ENCODE results near the gene MCU.
"Not testable (repeated sequence)": the region's sequence is repeated elsewhere in the genome, so short reads cannot be mapped to it uniquely, and the experiment has no call there.

The MCU gene

DNA sequence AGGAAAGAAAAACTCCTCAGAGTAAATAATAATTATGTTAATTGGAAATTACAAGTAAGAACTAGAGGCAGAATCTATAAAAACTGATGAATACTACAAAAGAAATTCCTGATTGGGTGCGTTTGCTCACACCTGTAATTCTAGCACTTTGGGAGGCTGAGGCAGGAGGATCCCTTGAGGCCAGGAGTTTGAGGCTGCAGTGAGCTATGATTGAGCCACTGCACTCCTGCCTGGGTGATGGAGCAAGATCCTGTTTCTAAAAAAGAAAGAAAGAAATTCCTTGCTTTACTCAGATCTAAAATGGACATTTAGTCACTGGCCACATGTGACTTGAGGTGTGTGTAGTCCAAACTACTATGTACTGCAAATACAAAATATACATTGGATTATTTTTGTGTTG is 42.0 kb downstream of the MCU start:
- no peak for DNase-seq

DNA sequence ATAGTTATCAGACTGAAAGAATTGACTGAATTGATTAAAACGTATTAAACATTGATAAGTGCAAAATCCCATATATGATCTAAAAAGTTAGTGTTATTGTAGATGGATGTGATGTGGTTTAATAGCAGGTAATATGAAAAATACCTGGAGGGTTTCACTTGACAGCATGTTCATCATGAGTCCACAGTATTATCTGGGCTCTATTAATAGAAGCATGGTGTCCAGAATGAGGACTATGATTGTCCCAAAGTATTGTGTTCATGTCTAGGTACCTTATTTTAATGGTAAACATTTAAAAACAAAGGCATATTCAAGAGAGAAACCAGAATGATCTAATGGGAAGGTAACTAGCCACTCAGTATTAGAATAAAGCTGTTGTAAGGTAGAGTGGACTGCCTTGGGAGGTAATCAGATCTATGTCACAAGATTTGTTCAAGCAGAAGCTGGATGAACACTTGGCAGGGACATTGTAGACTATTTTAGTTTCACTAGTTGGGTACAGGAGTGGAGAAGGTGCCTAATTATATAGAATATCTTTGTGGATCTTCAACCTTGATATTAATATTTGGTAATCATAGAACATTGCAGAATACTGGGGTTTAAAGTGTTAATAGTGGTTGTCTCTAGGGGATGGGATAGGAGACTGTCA is 43.5 kb downstream of the MCU start:
- no peak for DNase-seq

DNA sequence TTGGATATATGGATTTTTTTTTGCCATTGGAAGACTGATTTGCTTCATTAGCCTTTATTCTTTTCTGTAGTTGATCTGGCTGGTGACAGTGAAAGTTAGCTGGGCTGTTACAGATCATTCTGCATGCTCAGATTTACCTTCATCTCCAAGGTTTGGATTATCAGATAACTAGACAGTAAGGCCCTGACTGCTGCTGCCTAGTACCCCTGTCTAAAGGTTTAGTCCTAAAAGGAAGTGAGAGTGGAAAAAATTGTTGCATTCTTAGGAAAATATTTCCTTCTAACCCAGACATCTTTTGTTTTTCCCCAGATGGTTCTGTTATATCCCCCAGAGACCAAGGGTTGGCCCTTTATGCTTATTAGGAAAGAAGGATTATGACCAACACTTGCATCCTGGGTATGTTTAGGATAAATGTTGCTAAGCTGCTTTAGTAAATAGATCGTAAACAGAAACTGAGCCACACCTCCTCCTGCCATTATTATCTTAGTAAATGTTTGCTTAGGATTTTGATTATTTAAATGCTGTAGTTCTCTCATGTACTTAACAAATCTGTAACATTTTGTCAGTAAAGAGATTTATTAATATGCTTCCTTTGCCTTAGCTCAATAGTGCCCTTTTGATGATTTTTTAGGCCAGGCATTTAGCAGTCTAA is 44.4 kb downstream of the MCU start:
- DNase-seq: no peak

DNA sequence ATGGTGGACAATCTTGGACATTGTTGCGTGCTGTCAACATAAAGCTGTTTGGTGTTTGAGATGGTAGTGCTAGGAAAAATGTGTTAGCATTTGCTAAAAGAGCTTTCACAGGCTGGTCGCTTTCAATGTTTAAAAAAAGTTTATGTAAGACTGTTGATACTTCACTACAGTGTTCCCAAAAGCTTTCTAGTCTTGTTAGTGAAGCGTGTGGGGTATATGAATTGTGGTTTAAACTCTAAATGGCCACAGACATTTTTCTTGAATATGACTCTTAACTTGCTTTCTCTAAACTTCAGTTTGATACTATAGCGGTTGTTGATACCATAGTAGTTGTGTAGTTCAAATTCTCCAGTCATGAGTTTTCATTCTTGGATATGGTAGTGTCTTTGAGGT is 44.9 kb downstream of the MCU start:
- no peak for DNase-seq

DNA sequence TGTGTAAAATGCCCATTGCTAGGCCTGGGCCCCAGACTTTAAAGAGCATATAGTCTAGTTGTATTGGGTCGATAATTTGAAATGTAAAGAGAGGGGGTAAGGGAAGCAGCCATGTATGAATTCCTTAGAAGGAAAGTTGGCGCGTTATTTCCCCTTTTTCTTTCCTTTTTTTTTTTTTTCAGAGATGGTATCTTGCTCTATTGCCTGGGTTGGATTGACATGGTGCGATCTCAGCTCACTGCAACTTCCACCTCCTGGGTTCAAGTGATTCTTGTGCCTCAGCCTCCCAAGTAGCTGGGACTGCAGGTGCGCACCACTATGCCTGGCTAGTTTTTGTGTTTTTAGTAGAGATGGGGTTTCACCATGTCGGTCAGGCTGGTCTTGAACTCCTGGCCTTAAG is 45.4 kb downstream of the MCU start:
- DNase-seq: not testable (repeated sequence)

DNA sequence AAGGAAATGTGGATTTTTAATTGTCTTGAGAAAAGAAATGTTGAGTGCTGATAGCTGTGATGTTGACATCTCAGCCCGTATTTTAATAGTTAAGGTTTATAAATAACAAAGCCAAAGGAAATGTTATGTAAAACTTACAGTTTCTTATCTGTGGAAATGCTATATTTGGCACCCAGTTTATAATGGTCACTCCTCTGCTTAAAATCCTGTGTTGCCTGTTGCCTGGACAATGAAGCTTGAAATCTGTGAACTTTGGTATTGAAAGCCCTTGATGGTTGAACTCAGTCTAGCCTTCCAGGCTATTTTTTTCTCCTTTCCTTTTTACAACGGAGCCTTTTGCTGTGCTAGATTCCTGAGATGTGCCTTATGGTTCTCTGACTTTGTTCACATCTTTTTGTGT is 46.5 kb downstream of the MCU start:
- DNase-seq: no peak

DNA sequence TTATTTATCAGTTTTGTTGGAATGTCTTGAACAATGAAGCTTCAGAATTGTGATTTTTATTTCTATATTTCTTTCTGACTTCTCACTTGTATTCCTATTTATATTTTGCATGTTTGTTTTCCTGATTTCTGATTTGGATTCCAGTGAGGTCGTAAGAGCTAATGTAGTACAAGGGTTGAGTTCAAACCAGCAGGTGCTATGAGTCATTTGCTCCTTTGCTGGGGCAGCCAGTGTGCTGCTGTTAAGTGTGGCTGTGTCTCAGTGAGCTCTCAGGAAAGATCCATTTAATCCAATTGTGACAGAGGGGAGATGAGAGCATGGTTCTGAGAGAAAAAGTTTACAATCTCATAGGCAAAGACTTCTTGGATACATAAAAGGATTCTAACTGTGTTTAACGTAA is 48.6 kb downstream of the MCU start:
- DNase-seq: no peak

DNA sequence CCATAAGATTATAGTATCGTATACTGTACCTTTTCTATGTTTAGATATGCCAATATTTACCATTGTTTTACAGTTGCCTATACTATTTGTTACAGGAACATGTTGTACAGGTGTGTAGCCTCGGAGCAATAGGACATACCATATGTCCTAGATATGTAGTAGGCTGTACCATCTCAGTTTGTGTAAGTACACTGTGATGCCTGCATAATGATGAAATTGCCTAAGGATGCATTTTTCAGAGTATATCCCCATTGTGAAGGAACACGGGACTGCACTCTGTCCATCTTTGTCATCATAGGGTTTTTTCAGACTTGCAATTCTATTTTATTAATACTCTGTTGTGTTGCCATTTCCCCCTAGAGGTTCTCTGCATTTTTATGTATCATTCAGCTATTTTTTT is 50.1 kb downstream of the MCU start:
- no peak for DNase-seq

DNA sequence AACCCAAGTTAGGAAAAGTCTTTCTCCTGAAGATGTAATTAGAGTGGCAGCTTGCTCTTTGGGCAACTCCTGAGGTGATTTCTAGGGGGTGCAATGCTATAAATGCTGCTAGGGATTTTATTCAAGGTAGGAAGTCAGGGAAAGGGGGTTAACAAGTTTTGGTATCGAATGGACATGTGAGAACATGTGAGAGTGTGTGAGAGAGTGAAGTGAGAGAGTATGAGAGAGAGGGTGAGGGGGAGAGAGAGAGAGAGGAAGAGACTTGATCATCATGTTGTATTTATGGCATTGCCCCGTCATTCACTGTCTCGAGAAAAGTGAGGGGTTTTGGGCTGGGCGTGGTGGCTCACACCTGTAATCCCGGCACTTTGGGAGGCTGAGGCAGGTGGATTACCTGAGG is 50.9 kb downstream of the MCU start:
- no peak for DNase-seq

DNA sequence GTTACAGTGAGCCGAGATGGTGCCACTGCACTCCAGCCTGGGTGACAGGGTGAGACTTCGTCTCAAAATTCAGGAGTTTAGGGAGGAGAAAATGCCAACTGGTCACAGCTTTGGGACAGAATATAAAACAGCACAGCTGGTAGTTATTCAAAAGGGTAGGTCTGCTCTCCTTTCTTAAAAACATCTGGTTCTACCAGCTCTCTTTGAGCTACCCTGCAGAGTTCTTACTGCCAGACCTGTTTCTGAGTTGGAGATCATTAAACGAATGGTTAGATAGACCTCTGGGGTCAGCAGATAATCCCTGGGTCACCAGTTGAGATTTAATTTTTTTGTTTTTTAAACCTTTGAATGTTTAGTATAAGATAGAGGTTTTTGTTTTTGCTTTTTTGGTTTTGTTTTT is 52.6 kb downstream of the MCU start:
- DNase-seq: no peak

DNA sequence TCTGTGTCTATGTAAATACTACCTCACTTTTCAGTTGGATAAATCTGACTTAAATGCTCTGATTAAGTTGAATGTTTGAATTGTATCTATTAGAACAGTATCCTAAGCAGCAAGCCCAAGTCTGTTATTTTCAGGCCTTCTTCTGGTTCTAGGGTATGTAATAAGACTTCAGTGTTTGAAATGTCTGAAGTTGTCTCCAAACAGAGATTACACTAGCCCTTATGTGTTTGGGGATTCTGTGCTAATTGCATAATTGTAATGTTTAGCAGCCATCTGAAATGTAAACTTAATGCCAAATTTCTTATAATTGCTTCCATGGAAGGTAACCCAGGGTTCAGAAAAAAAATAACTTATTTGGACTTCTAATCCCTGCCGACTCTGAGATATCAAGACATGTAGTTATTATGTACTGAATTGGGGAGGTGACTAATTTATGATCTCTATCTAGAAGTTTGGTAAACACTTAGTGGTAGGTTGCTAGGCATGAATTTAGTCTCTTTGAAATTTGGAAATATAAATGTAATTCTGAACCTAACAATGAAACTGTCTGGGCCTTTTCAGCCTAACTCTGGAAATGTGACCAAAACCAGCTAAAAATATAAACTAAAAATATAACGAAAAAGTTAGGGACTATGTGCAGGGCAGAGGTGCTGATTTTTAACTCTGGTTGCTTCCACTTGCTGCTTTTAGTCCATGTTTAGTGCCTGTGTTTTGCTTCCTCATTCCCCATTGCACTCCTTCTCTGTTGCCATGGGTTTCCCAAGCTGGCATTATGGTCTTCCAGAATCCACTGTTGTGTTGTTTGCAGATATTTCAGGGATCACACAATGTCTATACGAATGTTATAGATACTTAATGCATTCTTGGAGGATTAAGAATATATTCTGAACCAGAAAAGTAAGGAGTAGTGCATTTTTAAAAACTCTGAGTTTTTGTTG is 54.8 kb downstream of the MCU start:
- DNase-seq: no peak

DNA sequence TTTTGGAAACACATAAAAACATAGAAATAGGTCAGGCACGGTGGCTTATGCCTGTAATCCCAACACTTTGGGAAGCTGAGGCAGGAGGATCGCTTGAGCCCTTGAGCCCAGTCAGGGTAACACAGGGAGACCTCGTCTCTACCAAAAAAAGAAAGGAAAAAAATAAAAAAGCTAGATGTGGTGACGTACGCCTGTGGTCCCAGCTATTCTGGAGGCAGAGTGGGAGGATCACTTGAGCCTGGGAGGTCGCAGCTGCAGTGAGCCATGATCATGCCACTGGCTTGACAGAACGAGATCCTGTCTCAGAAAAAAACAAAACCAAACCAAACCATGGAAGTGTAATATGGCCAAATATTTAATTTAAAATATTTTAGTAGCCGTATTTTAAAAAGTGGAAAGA is 55.6 kb downstream of the MCU start:
- DNase-seq: no peak

DNA sequence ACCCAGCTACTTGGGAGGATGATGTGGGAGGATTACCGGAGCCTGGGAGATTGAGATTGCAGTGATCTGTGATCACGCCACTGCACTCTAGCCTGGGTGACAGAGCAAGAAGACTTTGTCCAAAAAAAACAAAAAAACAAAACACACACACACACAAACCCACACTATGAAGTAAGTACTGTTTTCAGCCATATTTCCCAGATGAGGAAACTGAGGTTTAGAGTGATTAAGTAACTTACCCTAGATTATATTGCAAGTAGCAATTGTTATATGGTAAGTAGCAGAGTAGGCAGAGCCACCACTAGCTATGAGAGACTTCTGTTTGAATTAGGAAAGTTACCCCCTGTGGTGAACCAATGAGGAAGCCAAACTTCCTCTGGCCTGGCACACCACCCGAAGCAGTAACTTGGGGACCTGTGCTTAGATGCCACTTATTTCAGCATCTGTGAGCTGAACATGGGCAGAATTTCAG is 61.9 kb downstream of the MCU start:
- DNase-seq: no peak

DNA sequence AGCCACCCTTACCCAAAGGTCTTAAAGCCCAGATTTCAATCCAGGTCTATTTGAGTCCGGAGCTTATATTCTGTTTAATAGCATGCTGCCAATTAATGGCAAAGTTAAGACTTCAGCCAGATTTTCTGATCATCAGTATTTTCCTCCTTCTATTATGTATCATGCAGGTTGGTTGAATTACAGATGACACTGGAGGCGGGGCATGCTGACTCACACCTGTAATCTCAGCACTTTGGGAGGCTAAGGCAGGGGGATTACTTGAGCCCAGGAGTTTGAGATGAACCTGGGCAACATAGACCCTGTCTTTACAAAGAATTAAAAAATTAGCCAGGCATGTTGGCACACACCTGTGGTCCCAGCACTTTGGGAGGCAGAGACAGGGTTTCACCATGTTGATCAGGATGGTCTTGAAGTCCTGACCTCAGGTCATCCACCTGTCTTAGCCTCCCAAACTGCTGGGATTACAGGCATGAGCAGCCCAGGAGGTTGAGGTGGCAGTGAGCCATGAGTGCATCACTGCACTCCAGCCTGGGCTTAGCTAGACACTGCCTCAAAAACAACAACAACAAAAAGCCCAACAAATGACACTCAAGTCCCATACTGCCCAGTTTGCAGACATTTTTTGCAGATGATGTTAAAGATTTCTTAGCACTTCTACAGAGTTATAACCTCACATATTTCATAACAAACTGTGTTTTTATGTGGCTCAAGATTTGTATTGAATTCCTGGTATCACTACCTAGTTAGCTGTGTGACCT is 62.5 kb downstream of the MCU start:
- DNase-seq: no peak

DNA sequence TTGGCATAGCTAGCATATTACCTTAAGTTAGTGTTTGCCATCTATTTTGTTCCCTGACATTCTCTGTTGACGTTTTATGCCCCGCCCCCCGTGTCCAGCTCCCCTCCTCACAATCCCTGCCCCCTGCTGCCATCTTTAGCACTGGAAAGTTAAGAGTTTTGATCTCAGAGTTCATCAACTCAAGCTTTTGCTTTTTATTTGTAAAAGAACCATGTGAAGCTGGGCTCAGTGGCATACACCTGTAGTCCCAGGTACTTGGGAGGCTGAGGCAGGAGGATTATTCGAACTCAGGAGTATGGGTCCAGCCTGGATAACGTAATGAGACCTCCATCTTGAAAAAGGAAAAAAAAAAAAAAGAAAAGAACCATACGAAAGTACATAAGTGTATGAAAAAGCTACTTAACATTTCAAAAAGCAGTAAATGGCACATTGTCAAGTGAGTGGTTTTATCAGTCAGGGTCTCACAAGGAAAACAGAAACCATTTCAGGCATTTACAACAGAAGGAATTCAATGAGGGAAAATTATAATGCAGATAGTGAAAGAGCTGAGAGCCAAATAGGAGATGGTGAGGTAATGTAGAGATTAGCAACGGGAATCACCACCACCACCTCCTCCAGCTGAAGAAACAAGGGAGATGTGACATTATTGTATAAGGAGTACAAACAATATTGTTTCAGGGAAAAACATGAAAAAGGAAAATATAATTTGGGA is 64.9 kb downstream of the MCU start:
- no peak for DNase-seq

DNA sequence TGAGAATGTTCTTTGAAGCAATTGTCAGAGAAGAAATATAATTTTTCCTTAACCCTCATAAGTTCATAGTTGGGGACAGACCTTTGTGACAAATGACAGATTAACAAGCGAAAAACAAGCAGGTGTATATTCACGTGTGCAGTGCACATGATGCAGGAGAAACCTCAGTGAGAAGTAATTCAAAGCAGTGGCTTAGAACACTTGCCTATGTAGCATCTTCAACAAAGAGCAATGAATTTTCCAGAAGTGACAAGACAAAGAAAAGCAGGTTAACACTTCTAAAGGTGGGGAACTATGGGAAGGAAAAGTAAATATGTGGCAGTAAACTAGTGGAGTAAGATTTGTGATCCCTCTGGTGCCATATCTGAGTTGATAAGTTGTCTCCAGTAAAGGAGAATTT is 65.8 kb downstream of the MCU start:
- no peak for DNase-seq

DNA sequence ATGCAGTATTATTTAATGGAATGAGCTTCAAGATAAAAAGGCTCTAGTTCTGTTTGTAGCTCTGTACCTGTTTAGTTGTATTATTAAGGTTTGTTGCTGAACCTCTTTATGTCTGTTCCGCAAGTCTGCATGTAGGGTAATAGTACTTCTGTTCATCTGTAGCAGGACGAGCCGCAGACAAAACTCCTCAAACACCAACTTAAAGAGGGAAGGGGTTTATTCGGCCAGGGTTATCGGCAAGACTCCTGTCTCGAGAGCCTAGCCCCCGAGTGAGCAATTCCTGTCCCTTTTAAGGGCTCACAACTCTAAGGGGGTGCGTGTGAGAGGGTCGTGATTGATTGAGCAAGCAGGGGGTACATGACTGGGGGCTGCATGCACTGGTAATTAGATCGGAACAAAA is 67.0 kb downstream of the MCU start:
- DNase-seq: not testable (repeated sequence)

DNA sequence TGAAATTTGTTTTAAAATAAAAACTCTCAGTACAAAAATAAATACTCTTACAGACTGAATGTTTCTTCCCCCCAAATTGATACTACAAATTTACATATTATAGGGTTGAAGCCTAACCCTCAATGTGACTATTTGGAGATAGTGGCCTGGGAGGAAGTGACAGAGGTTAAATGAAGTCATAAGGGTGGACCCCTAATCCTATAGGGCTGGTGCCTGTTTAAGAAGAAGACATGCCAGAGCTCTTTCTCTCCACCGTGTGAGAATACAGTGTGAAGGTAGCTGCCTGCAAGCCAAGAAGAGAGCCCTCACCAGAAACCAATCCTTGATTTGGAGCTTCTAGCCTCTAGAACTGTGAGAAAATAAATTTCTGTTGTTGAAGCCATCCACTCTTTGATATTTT is 67.6 kb downstream of the MCU start:
- no peak for DNase-seq

DNA sequence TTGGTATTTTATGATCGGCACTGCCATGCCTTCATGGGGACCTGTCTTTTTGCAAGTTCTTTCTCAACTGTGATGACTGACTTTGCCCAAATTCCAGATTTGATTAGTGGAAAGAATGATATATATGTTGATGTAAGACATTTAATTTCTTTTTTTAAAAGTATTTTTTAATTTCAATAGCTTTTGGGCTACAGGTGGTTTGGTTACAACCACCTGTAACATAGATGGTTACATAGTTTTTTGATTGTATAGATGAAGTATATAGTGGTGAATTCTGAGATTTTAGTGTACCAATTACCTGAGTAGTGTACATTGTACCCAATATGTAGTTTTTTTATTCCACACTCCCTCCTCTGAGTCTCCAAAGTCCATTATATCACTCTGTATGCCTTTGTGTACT is 69.6 kb downstream of the MCU start:
- DNase-seq: no peak

DNA sequence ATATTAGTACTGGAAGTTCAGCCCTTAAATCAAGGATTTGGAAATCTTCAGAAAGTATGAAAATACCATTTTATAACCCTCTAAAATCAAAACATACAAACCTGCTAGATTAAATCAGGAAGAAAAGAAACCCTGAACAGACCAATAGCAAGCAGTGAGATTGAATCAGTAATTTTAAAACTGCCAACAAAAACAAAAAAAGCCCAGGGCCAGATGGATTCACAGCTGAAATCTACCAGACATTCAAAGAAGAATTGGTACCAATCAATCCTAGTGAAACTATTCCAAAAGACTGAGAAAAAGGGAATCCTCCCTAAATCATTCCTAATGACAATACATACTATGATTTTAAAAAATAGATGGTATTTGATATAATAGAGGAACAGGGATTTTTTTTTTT is 70.1 kb downstream of the MCU start:
- DNase-seq: no peak

DNA sequence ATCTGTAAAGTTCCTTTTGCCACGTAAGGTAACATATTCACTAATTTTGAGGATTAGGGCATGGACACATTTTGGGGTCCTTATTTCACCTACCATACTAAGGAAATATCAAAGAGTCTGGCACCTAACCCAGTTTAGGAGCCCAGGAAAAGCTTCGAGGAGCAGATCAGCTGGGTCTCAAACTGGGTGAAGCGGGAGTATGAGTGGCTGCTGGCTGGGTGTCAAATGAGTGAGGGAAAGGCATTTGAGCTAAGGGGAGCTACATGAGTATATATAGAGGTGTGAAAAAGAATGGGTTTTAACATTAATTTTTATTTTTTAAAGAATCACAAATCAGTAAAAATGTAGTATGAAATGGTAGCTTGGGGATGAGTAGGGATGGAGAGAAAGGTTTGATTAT is 71.3 kb downstream of the MCU start:
- DNase-seq: no peak

DNA sequence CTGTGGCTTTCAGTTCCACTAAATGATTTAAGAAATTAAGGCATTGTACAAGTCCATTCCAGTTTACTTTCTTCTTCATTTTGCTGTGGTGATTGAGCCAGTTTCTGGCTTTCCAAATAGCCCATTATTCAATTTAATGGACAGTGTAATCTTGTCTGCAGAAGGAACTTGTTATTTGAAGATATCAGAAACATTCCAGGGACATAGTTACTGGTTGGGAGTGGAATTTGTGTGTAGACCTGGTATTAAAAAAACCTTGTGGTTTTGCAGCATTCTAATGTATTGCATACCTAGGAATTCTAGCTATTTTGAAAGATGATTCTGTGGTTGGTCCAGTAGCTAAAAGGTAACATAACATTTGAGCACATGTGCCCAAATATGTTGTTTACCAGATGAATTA is 72.2 kb downstream of the MCU start:
- no peak for DNase-seq
